Bronchial epithelial cell (primary cell): Measurements from ENCODE around the gene GNS. TPM values are rescaled to one million over a fixed set of nuclear protein-coding genes. Genes with fewer than 3 reads are reported as not detected.

Source experiments
- DNase-seq: peaks from one replicate; pipeline ENCODE4 v3.0.0-alpha.2; 2010; ENCODE audit warnings: low read depth
- FAIRE-seq: peaks from 2 replicates; lab custom pipeline; 2011; peaks lifted over from hg19 to GRCh38; lab: Jason Lieb, UNC
- H3K27me3 ChIP-seq: 2 replicates; pipeline ENCODE4 v1.5.1; 2011; ENCODE audit warnings: low read length; ENCODE audit not compliant: control insufficient read depth, insufficient read depth
- H3K36me3 ChIP-seq: 2 replicates; pipeline ENCODE4 v1.5.1; 2011; ENCODE audit warnings: low read length; ENCODE audit not compliant: control insufficient read depth, insufficient read depth
- H3K4me3 ChIP-seq: 2 replicates; pipeline ENCODE4 v1.5.1; 2011; ENCODE audit warnings: mild to moderate bottlenecking, low read depth, low read length, control low read depth
- CTCF ChIP-seq: IDR thresholded peaks from 2 replicates; pipeline ENCODE4 v1.5.1; 2011; ENCODE audit warnings: mild to moderate bottlenecking, moderate library complexity, low read length, control low read depth, inconsistent platforms; ENCODE audit not compliant: insufficient read depth, severe bottlenecking
- total RNA-seq: library from RNA; depleted of rRNA; stranded (reverse); fragments of >200 nt; gene quantifications from 2 replicates; pipeline ENCODE4 v1.2.1, GENCODE V29; 2014

Gene GNS
- total RNA-seq, 1 donor from 2014 or later, result 99.0 TPM

GRCh38 chr12:64707926-64708325 lies 51.3 kb downstream of the GNS start:
- DNase-seq, result no peak
- Histone ChIP-seq H3K36me3 (no peaks in the 10 kb centered on the region), H3K27me3 (no peaks in the 10 kb centered on the region), H3K4me3 (no peak overlapping the region)
- TF ChIP-seq CTCF, result no peak
- FAIRE-seq, result no peak

GRCh38 chr12:64707362-64707761 lies 51.8 kb downstream of the GNS start:
- no peak for TF ChIP-seq CTCF
- Histone ChIP-seq H3K27me3 (no peaks in the 10 kb centered on the region), H3K36me3 (no peaks in the 10 kb centered on the region), H3K4me3 (no peak overlapping the region)
- DNase-seq (peak; percentile 18), FAIRE-seq (no peak)

- DNase-seq (no peak), FAIRE-seq (no peak)
- H3K27me3 ChIP-seq, result no peaks in the 10 kb centered on the region
- no peaks in the 10 kb centered on the region for H3K36me3 ChIP-seq
- no peak overlapping the region for H3K4me3 ChIP-seq
- TF ChIP-seq CTCF, result no peak
Measured at GRCh38 chr12:64706857-64707256, 52.3 kb downstream of the GNS start.

DNA sequence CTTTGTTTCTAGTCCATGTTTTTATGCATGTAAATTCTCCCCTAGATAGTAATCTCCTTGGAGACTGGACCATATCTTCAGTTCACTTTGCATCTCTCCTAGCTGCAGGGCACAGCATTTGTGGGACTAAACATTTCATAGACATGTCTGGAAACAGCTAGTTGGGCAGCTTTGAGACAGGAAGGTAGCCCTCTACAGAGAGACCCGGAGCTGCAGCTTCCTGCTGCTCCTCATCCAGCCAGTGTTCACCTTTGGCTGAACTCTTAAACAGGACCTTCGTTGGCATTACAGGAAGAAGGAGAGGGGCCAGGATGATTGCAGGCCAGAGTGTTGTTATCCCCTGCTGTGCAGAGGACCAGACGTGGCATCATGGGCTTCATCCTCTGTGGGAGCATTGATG lies 52.9 kb downstream of the GNS start:
- DNase-seq (no peak), FAIRE-seq (no peak)
- H3K4me3 ChIP-seq, result no peak overlapping the region
- no peaks in the 10 kb centered on the region for H3K27me3 ChIP-seq
- no peaks in the 10 kb centered on the region for H3K36me3 ChIP-seq
- TF ChIP-seq CTCF, result no peak

DNA sequence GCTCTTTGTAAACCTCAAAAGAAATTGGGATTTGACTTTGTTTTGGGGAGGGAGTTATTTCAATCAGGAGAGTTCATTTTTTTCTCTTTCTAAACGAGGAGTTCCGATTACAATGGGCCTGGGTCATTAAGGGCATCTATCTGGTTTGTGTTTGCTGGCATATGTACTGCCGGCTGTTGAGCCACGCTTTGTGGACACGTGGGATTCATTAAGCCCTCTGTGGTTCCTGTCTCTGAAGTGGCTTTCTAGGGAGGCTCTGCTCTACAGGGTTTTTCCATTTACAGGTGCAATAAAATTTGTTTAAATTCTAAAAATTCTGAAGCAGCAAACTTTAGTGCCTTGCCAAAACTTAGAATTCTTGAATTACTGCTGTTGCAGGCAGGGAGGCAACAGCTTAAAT lies 57.9 kb downstream of the GNS start:
- TF ChIP-seq CTCF, result no peak
- DNase-seq (no peak), FAIRE-seq (no peak)

GRCh38 chr12:64700532-64700931 lies 58.7 kb downstream of the GNS start:
- Histone ChIP-seq H3K27me3 (no peaks in the 10 kb centered on the region), H3K4me3 (no peak overlapping the region), H3K36me3 (no peaks in the 10 kb centered on the region)
- no peak for TF ChIP-seq CTCF
- FAIRE-seq (no peak), DNase-seq (no peak)

More for the DNA sequence above, 57.9 kb downstream of the GNS start:
- Histone ChIP-seq H3K4me3 (no peak overlapping the region), H3K27me3 (no peaks in the 10 kb centered on the region), H3K36me3 (no peaks in the 10 kb centered on the region)
